Breast epithelium (tissue), 4 donors: ENCODE results near the gene DTX4. TPM values are rescaled to one million over a fixed set of nuclear protein-coding genes. Genes with fewer than 3 reads are reported as not detected.
A peak's percentile ranks its signal among the peaks of the same experiment; 100 is the strongest.

ENCODE experiments used
- DNase-seq, 2 donors: peaks; one replicate each; pipeline ENCODE4 v3.0.0-alpha.2; 2019; ENCODE audit warnings: low spot score in 2 of 2
- H3K27ac ChIP-seq, 2 donors: fragments of 200-600 bp; sonication (generic) in 1 of 2; one replicate each; pipeline ENCODE4 v1.5.1; 2016 to 2019; ENCODE audit warnings: mild to moderate bottlenecking in 1 of 2
- H3K27me3 ChIP-seq, 2 donors: fragments of 200-600 bp; sonication (generic) in 1 of 2; one replicate each; pipeline versions ENCODE4 v1.5.1 to v1.6.0; 2017 to 2019; ENCODE audit warnings: control low read depth in 1 of 2, mild to moderate bottlenecking in 1 of 2
- H3K36me3 ChIP-seq: fragments of 200-600 bp; one replicate; pipeline ENCODE4 v1.5.1; 2019
- H3K4me1 ChIP-seq, 2 donors: fragments of 200-600 bp; sonication (generic); one replicate each; pipeline ENCODE4 v1.5.1; 2016 to 2019; ENCODE audit warnings: control low read depth in 1 of 2
- H3K4me3 ChIP-seq, 3 donors: fragments of 200-600 bp; sonication (generic); 1 replicate in 2 of 3; 2 replicates in 1 of 3; pipeline ENCODE4 v1.5.1; 2016 to 2019; ENCODE audit warnings: mild to moderate bottlenecking in 3 of 3, moderate library complexity in 2 of 3
- H3K9me3 ChIP-seq, 2 donors: fragments of 200-600 bp; sonication (generic) in 1 of 2; one replicate each; pipeline ENCODE4 v1.5.1; 2016 to 2019; ENCODE audit warnings: control low read depth in 1 of 2
- POLR2A ChIP-seq: fragments of 450-650 bp; IDR thresholded peaks from one replicate; pipeline ENCODE4 v1.6.1; 2016; ENCODE audit warnings: antibody characterized with exemption, mild to moderate bottlenecking, moderate library complexity
- POLR2AphosphoS5 ChIP-seq, 3 donors: sonication (generic); formaldehyde crosslinking; IDR thresholded peaks; one replicate each; pipeline ENCODE4 v1.6.1; 2017; ENCODE audit warnings: antibody characterized with exemption in 3 of 3
- intact Hi-C: fragments of 100-400 bp; cut with DNase I; formaldehyde crosslinking; loops from one replicate; pipeline ENCODE4 v1.15.1; 2023; ENCODE audit warnings: low total_unique reads
- total RNA-seq, 3 donors: library from RNA; depleted of rRNA; stranded (reverse); fragments of >200 nt; gene quantifications; one replicate each; pipeline ENCODE4 v1.1.0, GENCODE V29; 2016
- TF ChIP-seq, protein P1 (sequence below), 3 donors: fragments of 450-650 bp; IDR thresholded peaks; one replicate each; pipeline ENCODE4 v1.5.1; 2016 to 2017; ENCODE audit warnings: antibody characterized with exemption in 3 of 3, mild to moderate bottlenecking in 3 of 3, moderate library complexity in 3 of 3

The DTX4 gene
- total RNA-seq, 3 donors from 2014 or later: 7.5 to 22.9 (median 10.8) TPM

DNA sequence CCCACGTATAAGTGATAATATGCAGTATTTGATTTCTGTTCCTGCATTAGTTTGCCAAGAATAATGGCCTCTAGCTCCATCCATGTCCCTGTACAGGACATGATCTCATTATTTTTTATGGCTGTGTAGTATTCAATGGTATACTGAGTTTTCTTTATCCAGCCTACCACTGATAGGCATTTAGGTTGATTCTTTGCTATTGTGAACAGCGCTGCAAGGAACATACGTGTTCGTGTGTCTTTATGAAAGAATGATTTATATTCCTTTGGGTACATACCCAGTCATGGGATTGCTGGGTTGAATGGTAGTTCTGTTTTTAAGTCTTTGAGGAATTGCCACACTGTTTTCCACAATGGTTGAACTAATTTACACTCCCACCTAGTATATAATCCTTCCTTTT lies 30.7 kb upstream of the DTX4 start:
- TF ChIP-seq POLR2AphosphoS5 (IDR thresholded peaks at IDR 0.05) (no peak), POLR2A (no peak)
- TF ChIP-seq, protein P1, sequence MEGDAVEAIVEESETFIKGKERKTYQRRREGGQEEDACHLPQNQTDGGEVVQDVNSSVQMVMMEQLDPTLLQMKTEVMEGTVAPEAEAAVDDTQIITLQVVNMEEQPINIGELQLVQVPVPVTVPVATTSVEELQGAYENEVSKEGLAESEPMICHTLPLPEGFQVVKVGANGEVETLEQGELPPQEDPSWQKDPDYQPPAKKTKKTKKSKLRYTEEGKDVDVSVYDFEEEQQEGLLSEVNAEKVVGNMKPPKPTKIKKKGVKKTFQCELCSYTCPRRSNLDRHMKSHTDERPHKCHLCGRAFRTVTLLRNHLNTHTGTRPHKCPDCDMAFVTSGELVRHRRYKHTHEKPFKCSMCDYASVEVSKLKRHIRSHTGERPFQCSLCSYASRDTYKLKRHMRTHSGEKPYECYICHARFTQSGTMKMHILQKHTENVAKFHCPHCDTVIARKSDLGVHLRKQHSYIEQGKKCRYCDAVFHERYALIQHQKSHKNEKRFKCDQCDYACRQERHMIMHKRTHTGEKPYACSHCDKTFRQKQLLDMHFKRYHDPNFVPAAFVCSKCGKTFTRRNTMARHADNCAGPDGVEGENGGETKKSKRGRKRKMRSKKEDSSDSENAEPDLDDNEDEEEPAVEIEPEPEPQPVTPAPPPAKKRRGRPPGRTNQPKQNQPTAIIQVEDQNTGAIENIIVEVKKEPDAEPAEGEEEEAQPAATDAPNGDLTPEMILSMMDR (IDR thresholded peaks at IDR 0.05): no peak
- H3K27ac ChIP-seq: no peak overlapping the region
- intact Hi-C loops: no loop called here

DNA sequence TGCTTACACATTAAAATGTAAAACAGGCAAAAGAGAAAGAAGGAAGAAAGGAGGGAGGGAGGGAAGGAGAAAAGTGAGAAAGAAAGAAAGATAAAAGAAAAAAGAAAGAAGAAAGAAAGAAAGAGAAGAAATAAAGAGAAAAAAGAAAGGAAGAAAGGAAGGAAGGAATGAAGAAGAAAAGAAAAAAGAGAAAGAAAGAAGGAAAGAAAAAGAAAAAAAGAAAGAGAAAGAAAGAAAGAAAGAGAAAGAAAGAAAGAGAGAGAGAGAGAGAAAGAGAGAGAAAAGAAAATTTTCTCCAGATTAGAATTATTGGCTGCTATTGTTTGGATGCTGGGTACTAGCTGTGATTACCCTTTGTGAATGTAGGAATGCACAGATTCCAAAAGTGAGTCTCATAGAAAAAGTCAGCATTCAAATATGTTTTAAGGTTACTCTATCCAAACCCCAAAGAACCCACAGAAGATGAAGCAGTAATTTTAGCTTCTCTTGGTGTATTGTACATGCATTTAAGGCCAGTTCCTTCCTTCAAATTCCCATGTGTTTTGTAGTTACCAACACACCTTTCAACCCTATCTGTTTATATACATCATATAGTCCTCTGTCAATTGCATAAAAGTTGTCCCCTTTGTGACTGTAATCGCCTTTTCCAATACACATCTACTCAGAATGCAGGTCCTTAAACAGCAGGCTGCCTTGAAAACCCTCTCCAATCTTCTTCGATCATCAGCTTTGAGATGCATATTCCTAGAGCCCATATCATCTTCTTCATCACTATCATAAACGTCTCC lies 30.1 kb upstream of the DTX4 start:
- H3K4me1 ChIP-seq: peaks cover 0 to 6% of the 10 kb centered on the region in 2 donors
- TF ChIP-seq POLR2A (no peak), POLR2AphosphoS5 (IDR thresholded peaks at IDR 0.05) (no peak)
- TF ChIP-seq, protein P1 (IDR thresholded peaks at IDR 0.05): no peak
- intact Hi-C loops: no loop called here
- no peaks in the 10 kb centered on the region for H3K27me3 ChIP-seq
- DNase-seq: no peak
- no peaks in the 10 kb centered on the region for H3K36me3 ChIP-seq
- peak overlapping the region; percentile 65 to 91 (median 89) for H3K4me3 ChIP-seq
- no peaks in the 10 kb centered on the region for H3K9me3 ChIP-seq
- H3K27ac ChIP-seq: peak overlapping the region; percentile 88 to 96

More for the DNA sequence above, 30.7 kb upstream of the DTX4 start:
- Histone ChIP-seq H3K4me1 (peaks cover 0 to 6% of the 10 kb centered on the region in 2 donors), H3K4me3 (no peak overlapping the region), H3K27me3 (no peaks in the 10 kb centered on the region), H3K9me3 (no peaks in the 10 kb centered on the region), H3K36me3 (no peaks in the 10 kb centered on the region)
- DNase-seq: no peak

DNA sequence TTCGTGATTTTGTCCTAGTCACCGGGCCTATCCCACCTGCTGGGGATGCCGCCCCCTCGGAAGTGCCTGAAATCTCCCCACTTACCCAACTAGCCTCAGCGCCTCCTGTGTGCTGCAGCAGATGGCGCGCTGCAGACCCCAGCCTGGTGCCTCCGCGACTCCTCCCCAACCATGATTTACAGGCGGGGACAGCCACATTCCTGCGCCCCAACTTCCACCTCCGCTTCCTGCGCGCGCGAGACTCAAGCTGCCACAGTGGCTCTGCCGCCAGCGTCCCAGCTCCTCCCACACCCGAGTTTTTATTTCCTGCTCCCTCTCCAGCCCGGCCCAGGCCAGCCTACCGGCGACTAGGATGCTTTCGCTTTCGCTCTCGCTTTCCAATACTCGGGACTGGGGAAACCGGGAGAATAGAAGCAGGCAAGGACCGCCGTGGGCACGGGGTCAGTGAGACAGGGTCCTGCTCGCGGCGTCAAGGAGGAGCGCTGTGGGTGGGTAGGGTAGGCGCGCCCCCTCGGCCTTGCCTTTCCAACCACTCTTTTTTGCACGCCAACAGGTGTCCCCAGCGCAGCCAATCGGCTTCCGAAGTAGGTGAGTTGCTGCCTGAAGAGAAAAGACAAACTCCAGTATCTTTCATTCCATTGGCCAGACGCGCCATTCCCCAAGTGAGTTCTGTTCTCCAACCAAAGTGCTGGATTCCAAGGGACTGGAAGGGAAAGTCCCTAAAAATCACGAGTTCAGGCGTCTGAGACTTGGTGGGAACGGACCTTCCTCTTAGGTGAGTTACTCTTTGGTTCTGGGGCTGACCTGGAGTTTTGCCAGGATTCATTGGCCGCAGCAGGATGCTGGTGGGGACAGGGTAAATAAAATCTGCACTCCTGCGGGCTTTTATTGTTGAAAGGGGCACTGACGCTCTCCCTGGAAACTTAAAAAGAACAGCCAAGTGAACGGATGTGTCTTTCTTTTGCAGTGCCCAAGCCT lies 29.1 kb upstream of the DTX4 start, which contains the start of gene FAM111A:
FAM111A (plus strand) TSS at position 327 of the 978 bp plus-strand sequence. CDS start 6,017 bp downstream, outside the sequence.
- Histone ChIP-seq H3K36me3 (no peaks in the 10 kb centered on the region), H3K27me3 (no peaks in the 10 kb centered on the region), H3K9me3 (no peaks in the 10 kb centered on the region), H3K4me1 (peaks cover 0 to 6% of the 10 kb centered on the region in 2 donors), H3K4me3 (peak within 1 kb of the TSS; percentile 65 to 91 (median 89)), H3K27ac (peak within 1 kb of the TSS; percentile 88 to 96)
- peak; percentile 84 to 87 for DNase-seq
- TF ChIP-seq POLR2A (no peak), POLR2AphosphoS5 (IDR thresholded peaks at IDR 0.05) (peak; percentile 42 to 68 (median 45))
- TF ChIP-seq, protein P1 (IDR thresholded peaks at IDR 0.05): peak in 2 of 3 donors; percentile 13 to 26
- intact Hi-C loops: no loop called here

DNA sequence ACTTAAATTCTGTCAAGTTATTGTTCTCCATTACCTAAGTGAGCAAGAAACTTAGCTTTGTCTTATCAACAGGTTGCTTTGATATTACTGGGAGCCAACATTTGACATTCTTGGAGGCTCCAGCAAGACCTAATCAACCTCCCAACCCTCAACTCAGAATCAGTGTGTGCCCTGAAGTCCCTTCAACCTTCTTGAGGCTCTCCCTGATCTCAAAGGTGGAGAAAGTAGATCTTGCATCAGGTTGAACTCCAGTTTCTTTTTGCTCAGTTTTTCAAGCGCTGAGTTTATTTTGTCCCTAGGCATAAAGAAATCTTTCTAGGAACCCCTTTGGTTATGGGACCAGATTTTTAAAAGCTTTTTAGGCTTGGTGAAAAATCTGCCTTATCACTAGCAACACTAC lies 27.8 kb upstream of the DTX4 start:
- TF ChIP-seq POLR2AphosphoS5 (IDR thresholded peaks at IDR 0.05): no peak
- H3K27ac ChIP-seq: peak overlapping the region; percentile 88 to 96
- H3K27me3 ChIP-seq: no peaks in the 10 kb centered on the region
- intact Hi-C loops: no loop called here
- H3K36me3 ChIP-seq: no peaks in the 10 kb centered on the region
- DNase-seq: no peak
- no peaks in the 10 kb centered on the region for H3K9me3 ChIP-seq
- peaks cover 0 to 6% of the 10 kb centered on the region in 2 donors for H3K4me1 ChIP-seq
- peak overlapping the region; percentile 40 to 91 (median 65) for H3K4me3 ChIP-seq

DNA sequence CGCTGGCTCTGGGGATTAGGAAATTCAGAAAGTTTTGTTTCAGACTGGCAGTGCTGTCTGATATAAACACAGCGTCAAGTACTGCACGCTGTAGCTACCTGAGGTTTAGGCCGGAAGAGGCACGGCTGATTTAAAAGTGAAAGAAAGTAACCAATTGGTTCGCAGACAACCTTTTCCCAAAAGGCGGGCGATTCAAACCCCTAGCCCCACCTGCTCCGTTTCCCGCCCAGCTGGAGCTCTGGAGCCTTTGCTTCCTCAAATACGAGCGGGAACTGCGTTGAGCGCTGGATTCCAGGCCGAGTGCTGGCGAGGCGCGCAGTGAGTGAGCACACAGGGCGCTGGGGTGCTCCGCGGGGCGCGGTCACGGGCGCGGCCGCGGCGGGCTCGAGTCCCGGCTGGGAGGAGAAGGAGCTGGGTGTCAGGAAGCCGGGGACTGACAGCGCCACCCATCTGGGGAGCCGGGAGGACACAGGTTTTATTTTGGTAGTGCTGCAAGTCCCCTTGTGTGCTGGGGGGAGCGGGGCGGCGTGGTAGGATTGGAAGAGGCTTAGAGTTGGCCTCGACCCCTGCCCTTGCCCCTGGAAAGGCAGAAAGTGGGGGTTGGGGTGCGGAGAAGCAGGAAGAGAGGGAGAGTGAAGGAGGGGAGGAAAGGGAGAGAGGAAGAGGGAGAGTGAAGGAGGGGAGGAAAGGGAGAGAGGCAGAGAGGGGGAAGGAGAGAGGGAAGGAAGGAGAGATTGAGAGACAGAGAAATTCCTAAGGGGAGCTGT lies 27.2 kb upstream of the DTX4 start:
- Histone ChIP-seq H3K36me3 (no peaks in the 10 kb centered on the region), H3K27ac (peak overlapping the region; percentile 88 to 96), H3K27me3 (no peaks in the 10 kb centered on the region), H3K4me3 (peak overlapping the region; percentile 40 to 91 (median 65)), H3K9me3 (no peaks in the 10 kb centered on the region), H3K4me1 (peaks cover 0 to 6% of the 10 kb centered on the region in 2 donors)
- peak; percentile 64 to 67 for DNase-seq
- TF ChIP-seq, protein P1 (IDR thresholded peaks at IDR 0.05): no peak
- peak; percentile 74 to 85 (median 83) for TF ChIP-seq POLR2AphosphoS5 (IDR thresholded peaks at IDR 0.05)
- TF ChIP-seq POLR2A: no peak
- intact Hi-C loops: no loop called here
